Omental fat pad (tissue), 4 donors: ENCODE results near the gene PTOV1. TPM values are rescaled to one million over a fixed set of nuclear protein-coding genes. Genes with fewer than 3 reads are reported as not detected.
A peak's percentile ranks its signal among the peaks of the same experiment; 100 is the strongest.

Experiments
- ATAC-seq: fragments of 150-250 bp; one replicate; pipeline ENCODE4 v1.9.1; 2016; ENCODE audit warnings: mild to moderate bottlenecking, moderate library complexity; ENCODE audit not compliant: low FRiP score
- DNase-seq: peaks from one replicate; pipeline ENCODE4 v3.0.0-alpha.2; 2019; ENCODE audit warnings: low spot score
- CTCF ChIP-seq, 3 donors: fragments of 450-650 bp; IDR thresholded peaks; one replicate each; pipeline ENCODE4 v1.5.1; 2016 to 2017; ENCODE audit warnings: antibody characterized with exemption in 3 of 3, mild to moderate bottlenecking in 3 of 3, moderate library complexity in 2 of 3
- total RNA-seq, 4 donors: library from RNA; depleted of rRNA; stranded (reverse); fragments of >200 nt; gene quantifications; one replicate each; pipeline ENCODE4 v1.1.0, GENCODE V29; 2016

PTOV1 gene
- total RNA-seq, 4 donors from 2014 or later = 37.3 to 64.8 (median 58.1) TPM

- no peak for TF ChIP-seq CTCF (IDR thresholded peaks at IDR 0.05)
- ATAC-seq = no peak
- no peak for DNase-seq
Observed at GRCh38 chr19:49892716-49893115, 41.8 kb downstream of the PTOV1 start.

GRCh38 chr19:49894011-49894664, 43.2 kb downstream of the PTOV1 start:
- no peak for TF ChIP-seq CTCF (IDR thresholded peaks at IDR 0.05)
- DNase-seq (no peak), ATAC-seq (no peak)

GRCh38 chr19:49894879-49895565, 44.1 kb downstream of the PTOV1 start:
- no peak for ATAC-seq
- DNase-seq = no peak
- no peak for TF ChIP-seq CTCF (IDR thresholded peaks at IDR 0.05)

DNA sequence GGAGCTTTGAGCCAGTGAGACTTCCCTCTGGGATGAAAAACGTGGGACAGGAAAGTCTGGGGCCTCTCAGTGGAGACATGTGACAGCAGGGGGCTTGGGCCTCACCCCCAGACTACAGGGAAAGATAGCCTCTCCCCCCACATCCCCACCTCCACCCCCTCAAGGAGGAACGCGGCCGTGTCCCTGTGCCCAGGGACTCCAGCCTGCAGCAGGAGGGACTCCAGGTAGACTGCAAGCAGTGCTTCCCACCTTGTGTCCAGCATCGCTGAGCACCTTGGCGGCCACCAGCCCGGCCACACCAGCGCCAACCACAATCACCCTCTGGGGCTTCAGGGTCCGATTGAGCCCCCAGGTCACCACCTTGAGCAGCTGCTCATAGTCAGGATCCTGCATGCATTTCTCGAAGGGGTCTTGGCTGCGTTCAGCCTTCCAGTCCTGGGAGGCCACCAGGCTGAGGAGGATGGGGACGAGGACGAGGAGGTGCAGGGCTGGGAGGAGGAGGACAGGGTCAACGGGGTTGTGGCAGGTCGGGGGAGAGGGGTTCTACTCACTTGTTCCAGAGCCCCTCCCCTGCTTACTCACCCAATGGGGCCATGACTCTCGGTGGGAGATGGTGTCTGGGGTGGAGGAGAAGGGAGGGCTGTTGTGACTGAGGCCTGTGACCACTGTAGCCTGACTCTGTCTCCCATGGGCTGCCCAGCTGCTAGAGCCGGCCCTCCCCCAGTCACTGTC, 44.8 kb downstream of the PTOV1 start:
- no peak for TF ChIP-seq CTCF (IDR thresholded peaks at IDR 0.05)
- ATAC-seq = no peak
- no peak for DNase-seq

DNA sequence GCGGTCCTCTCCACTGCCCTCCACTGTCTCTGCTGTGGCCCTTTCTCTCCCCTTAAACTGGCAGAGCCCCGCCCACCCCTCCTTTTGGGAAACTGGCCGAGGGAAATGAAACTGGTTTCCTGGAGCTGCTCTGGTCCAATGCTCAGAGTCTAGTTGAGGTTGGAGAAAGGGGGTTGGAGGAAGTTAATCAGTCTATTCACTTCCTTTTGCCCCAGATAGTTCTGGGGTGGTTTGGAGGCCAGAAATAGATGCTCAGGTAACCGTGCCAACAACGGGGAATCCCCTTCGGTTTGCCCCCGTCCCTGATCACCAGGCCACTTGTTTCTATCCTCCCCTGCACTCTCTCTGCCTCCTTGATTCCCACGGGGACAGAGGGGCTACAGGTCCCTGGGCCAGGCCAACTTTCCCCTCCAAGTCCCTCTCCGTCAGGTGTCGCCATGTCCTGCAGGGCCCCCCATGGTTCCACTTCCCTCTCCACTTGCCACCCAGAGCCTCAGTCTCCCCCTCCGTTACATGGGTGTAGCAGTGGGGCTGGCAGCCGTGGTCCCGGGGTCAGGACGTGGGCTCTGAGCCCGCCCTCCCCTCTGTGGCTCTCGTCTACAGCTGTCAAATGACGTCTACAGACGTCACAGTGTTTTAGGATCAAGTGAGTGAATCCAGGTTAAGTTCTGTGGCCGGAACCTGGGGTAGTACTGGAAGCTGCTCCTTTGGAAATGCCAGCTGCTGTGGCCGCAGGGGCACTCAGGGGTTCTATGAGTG, 46.1 kb downstream of the PTOV1 start, which contains the start of gene IL4I1:
IL4I1 (minus strand) TSS at position 25 of the 759 bp plus-strand sequence. CDS start 727 bp downstream, outside the sequence.
- DNase-seq = no peak
- ATAC-seq = peak; percentile 21

More for the DNA sequence above, 46.1 kb downstream of the PTOV1 start, which contains the start of gene IL4I1:
- no peak for TF ChIP-seq CTCF (IDR thresholded peaks at IDR 0.05)
